NCI-H146 treated with DMSO at 0.1 percent for 48 hours (cell line): ENCODE results near the gene PCDHB9.
"Not testable (repeated sequence)": the region's sequence is repeated elsewhere in the genome, so short reads cannot be mapped to it uniquely, and the experiment has no call there.

Source experiments
- DNase-seq: peaks from one replicate; lab custom pipeline; 2025; ENCODE audit not compliant: unreplicated experiment; lab: John Stamatoyannopoulos, UW

Gene PCDHB9

GRCh38 chr5:141234109-141234667 is 47.2 kb downstream of the PCDHB9 start:
- no peak for DNase-seq

GRCh38 chr5:141235922-141236321 is 49.0 kb downstream of the PCDHB9 start:
- not testable (repeated sequence) for DNase-seq

GRCh38 chr5:141236516-141237313 is 49.8 kb downstream of the PCDHB9 start:
- no peak for DNase-seq
